GM21619 (cell line): ENCODE data around the gene TMEM120B.
A peak's percentile ranks its signal among the peaks of the same experiment; 100 is the strongest.
"Not testable (repeated sequence)": the region's sequence is repeated elsewhere in the genome, so short reads cannot be mapped to it uniquely, and the experiment has no call there.

Source experiments
- ATAC-seq: cut with Tn5 transposase; IDR thresholded peaks from one replicate; pipeline ENCODE4 v1.9.1; 2021; ENCODE audit not compliant: unreplicated experiment

TMEM120B gene

GRCh38 chr12:121708313-121709063 is 4.1 kb upstream of the TMEM120B start:
- ATAC-seq = no peak

- not testable (repeated sequence) for ATAC-seq
These were observed 3.5 kb upstream of the TMEM120B start for GRCh38 chr12:121709064-121709424.

GRCh38 chr12:121709478-121709961 is 3.0 kb upstream of the TMEM120B start:
- ATAC-seq = no peak

- ATAC-seq = no peak
These were observed 977 bp upstream of the TMEM120B start for GRCh38 chr12:121711361-121712189.

- peak; percentile 32 for ATAC-seq
These were observed 427 bp upstream of the TMEM120B start for GRCh38 chr12:121712190-121712460.

GRCh38 chr12:121713257-121713777 is 765 bp downstream of the TMEM120B start:
- ATAC-seq = no peak

GRCh38 chr12:121713793-121714192 is 1.2 kb downstream of the TMEM120B start:
- ATAC-seq = no peak

- ATAC-seq = not testable (repeated sequence)
These were observed 2.5 kb downstream of the TMEM120B start for GRCh38 chr12:121715055-121715454.

- no peak for ATAC-seq
These were observed 3.4 kb downstream of the TMEM120B start for GRCh38 chr12:121715862-121716435.

GRCh38 chr12:121717041-121717699 is 4.6 kb downstream of the TMEM120B start:
- ATAC-seq = no peak

GRCh38 chr12:121718653-121719239 is 6.2 kb downstream of the TMEM120B start:
- no peak for ATAC-seq

- ATAC-seq = no peak
These were observed 7.4 kb downstream of the TMEM120B start for GRCh38 chr12:121719926-121720414.

GRCh38 chr12:121720762-121721161 is 8.2 kb downstream of the TMEM120B start:
- no peak for ATAC-seq

- no peak for ATAC-seq
These were observed 10.0 kb downstream of the TMEM120B start for GRCh38 chr12:121722511-121722910.

GRCh38 chr12:121723200-121723599 is 10.6 kb downstream of the TMEM120B start:
- no peak for ATAC-seq

- no peak for ATAC-seq
These were observed 12.4 kb downstream of the TMEM120B start for GRCh38 chr12:121724925-121725324.

GRCh38 chr12:121725423-121725822 is 12.9 kb downstream of the TMEM120B start:
- no peak for ATAC-seq

- ATAC-seq = no peak
These were observed 16.5 kb downstream of the TMEM120B start for GRCh38 chr12:121729021-121729420.

- ATAC-seq = no peak
These were observed 18.9 kb downstream of the TMEM120B start for GRCh38 chr12:121731473-121731872.

- ATAC-seq = no peak
These were observed 21.3 kb downstream of the TMEM120B start for GRCh38 chr12:121733849-121734248.
